RWPE1 (cell line): ENCODE results near the gene KIAA0232.

Experiments
- CTCF ChIA-PET: fragments of 350-600 bp; sonication (Branson Sonifier 250); formaldehyde crosslinking; extraction: SDS; loops from one replicate; lab custom pipeline; 2021; lab: Yijun Ruan, JAX
- POLR2A ChIA-PET: fragments of 400-600 bp; formaldehyde crosslinking; extraction: SDS; loops from one replicate; lab custom pipeline; 2020; ENCODE audit warnings: antibody characterized with exemption; ENCODE audit not compliant: low non-redundant PET; lab: Yijun Ruan, JAX
- DNase-seq: peaks from one replicate; pipeline ENCODE4 v3.0.0; 2012; ENCODE audit warnings: low spot score
- H3K27ac ChIP-seq: fragments of 450-650 bp; 2 replicates; pipeline ENCODE4 v1.5.1; 2017
- TF ChIP-seq, protein P1 (sequence below): fragments of 450-650 bp; conservative IDR thresholded peaks from 2 replicates; pipeline ENCODE4 v1.5.1; 2017; ENCODE audit warnings: low read depth, mild to moderate bottlenecking

The KIAA0232 gene

DNA sequence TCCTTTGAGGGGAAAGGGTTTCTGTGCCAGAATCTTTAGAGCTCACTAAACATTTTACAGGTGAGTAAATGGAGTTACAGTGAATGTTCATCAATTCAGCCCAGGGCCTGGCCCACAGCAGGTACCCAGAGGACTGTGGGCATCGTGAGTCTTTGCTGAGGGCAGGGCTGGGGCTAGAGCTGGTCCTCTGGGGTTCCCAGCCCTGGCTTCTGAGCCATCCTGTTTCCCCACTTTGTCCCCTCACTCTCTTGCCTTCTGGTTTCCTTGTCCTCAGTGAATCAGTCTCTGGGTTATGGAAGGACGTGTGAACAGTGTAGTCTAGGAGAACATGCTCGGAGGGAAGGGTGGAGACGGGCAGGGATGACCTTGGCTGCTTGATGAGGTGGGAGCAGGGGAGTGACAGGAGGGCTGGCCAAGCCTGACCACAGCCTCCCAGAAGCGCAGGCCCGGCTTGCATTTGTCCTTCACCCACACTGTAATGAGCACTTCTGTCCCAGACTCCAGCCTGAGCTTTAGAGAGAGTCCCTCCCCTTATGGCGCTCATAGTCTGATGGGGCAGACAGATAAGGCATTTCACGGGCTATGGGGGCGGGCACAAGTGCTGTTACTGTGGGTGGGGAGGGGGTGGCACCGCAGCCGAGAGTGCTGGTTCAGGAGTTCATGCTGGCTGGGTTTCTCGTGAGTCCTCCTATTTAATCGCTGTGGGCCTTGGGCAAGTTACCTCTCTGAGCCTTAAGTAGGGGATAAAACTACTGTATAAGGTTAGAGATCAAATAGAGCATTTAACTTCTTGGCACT lies 144.4 kb downstream of the KIAA0232 start:
- TF ChIP-seq, protein P1, sequence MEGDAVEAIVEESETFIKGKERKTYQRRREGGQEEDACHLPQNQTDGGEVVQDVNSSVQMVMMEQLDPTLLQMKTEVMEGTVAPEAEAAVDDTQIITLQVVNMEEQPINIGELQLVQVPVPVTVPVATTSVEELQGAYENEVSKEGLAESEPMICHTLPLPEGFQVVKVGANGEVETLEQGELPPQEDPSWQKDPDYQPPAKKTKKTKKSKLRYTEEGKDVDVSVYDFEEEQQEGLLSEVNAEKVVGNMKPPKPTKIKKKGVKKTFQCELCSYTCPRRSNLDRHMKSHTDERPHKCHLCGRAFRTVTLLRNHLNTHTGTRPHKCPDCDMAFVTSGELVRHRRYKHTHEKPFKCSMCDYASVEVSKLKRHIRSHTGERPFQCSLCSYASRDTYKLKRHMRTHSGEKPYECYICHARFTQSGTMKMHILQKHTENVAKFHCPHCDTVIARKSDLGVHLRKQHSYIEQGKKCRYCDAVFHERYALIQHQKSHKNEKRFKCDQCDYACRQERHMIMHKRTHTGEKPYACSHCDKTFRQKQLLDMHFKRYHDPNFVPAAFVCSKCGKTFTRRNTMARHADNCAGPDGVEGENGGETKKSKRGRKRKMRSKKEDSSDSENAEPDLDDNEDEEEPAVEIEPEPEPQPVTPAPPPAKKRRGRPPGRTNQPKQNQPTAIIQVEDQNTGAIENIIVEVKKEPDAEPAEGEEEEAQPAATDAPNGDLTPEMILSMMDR, result no peak
- POLR2A ChIA-PET, result no interaction called here
- no peak overlapping the region for H3K27ac ChIP-seq
- CTCF ChIA-PET, result no interaction called here
- no peak for DNase-seq

DNA sequence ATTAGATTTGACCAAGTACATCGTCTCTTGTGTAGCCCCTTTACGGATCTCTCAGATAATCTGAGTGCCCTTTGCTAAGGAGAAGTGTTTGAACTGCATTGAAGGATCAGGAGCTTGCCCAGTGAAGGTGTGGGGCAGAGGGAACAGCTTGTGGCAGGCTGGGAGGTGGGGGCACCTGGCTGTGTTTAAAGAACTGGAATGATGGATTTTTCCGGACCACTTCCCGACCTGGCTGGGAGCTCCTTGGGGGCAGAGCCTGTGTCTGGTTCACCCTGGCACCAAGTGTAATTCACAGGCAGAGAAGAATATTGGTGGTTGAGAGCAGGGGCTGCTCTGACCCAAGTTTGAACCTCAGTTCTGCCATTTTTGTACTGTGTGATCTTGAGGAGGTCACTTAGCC lies 145.6 kb downstream of the KIAA0232 start:
- CTCF ChIA-PET, result no interaction called here
- POLR2A ChIA-PET, result no interaction called here
- no peak overlapping the region for H3K27ac ChIP-seq

DNA sequence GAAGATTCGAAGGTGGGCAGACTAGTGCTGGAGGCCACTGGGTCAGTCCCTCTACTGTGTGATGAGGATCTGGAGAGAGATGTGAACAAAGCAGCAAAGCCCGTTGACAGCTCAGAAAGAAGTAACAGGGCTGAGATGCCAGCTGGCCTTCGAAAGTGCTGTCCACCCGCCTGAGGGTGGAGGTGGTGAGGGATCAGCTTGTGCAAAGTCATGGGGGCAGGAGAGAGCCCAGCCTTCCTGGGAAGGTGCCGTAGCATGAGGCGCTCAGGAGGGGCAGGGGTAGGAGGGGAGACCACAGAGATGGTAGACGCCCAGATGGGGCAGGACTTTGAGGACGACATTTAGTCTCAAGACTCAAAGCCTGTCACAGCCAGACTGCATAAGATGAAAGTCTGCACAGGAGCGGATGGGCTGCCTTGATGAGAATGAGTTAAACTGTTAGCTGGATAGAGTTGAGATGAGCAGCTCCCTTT lies 146.8 kb downstream of the KIAA0232 start:
- no peak overlapping the region for H3K27ac ChIP-seq
- no peak for DNase-seq
- ChIA-PET CTCF (interaction anchor here (0.7 kb wide), 1 partner anchor 137 kb away, joined by 3 read pairs; no protein-coding TSS in a partner anchor), POLR2A (no interaction called here)
- TF ChIP-seq, protein P1, result no peak

More for the DNA sequence above, 145.6 kb downstream of the KIAA0232 start:
- DNase-seq, result no peak
- TF ChIP-seq, protein P1, result no peak

DNA sequence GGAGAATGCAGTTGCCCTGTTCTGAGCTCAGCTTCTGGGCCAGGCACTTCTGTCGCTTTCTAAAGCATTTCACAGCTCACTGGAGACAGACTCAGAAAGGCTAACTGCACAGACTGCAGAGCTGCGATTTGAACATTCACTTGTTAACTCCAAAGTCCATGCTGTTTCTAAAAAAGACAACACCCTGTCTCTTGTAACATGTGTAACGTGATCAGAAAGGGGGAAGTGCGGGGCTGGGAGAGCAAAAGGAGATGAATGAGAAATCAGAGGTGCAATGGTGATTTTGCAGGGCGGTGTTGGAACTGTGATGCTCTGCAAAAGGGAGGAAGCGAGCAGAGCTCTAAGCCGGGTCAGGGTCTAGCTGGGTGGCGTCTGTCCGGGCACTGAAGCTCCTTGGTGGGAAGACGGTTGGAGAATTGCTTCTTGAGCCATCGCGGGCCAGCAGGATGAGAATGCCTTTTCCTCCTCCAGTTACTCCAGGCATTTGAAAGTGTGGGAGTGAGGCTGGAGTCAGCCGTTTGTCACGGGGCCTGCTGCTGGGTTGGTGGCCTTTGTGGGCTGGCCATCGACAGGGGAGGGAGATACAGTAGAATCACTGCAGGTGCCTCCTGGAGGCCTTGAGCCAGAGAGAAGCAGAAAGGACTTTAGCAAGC lies 147.4 kb downstream of the KIAA0232 start:
- CTCF ChIA-PET, result interaction anchor here (0.7 kb wide), 1 partner anchor 137 kb away, joined by 3 read pairs; no protein-coding TSS in a partner anchor
- no peak overlapping the region for H3K27ac ChIP-seq
- TF ChIP-seq, protein P1, result no peak
- POLR2A ChIA-PET, result no interaction called here
- DNase-seq, result no peak

DNA sequence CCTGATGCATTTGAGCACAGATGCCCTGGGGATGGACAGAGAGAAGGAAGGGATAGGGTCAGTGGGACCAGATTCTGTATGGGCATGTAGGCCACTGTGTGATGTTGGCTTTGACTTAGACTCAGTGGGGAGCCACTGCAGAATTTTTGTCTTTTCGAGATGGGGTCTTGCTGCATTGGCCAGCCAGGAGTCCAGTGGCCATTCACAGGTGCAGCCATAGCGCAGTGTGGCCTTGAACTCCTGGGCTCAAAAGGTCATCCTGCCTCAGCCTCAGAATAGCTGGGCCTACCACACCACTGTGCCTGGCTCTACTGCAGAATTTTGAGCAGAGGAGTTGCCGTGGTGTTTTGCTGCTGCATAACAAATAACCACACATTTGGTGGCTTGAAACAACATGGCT lies 149.9 kb downstream of the KIAA0232 start:
- POLR2A ChIA-PET, result no interaction called here
- TF ChIP-seq, protein P1, result no peak
- CTCF ChIA-PET, result no interaction called here
- no peak overlapping the region for H3K27ac ChIP-seq
- DNase-seq, result no peak

DNA sequence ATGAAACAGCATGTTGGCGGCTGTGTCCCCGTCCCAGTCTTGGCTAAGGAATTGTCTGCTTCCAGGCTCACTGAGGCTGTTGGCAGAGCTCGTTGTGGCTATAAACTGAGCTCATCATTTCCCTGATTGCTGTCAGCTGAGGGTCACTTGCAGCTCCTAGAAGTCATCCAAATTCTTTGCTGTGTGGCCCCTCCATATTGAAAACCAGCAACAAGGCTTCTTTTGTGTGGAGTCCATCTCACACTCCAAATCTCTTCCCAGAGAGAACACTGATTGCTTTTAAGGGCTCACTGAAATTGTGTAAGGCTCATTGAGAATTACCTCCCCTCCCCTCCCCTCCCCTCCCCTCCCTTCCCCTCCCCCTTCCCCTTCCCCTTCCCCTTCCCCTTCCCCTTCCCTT lies 150.4 kb downstream of the KIAA0232 start:
- TF ChIP-seq, protein P1, result no peak
- POLR2A ChIA-PET, result no interaction called here
- no peak for DNase-seq
- H3K27ac ChIP-seq, result no peak overlapping the region
- CTCF ChIA-PET, result no interaction called here
